Forelimb muscle (tissue), 1 donor: Measurements from ENCODE around the gene ATXN3L. TPM values are rescaled to one million over a fixed set of nuclear protein-coding genes. Genes with fewer than 3 reads are reported as not detected.
"Not testable (repeated sequence)": the region's sequence is repeated elsewhere in the genome, so short reads cannot be mapped to it uniquely, and the experiment has no call there.

ENCODE experiments used
- DNase-seq: peaks from one replicate; pipeline ENCODE4 v3.0.0-alpha.2; 2013; ENCODE audit warnings: low read depth
- polyA plus RNA-seq: library from polyadenylated mRNA; unstranded; fragments of 120-200 nt; gene quantifications from one replicate; pipeline ENCODE4 v1.2.1, GENCODE V29; 2013; ENCODE audit not compliant: insufficient read length

ATXN3L gene
- polyA plus RNA-seq, 1 donor: not detected

DNA sequence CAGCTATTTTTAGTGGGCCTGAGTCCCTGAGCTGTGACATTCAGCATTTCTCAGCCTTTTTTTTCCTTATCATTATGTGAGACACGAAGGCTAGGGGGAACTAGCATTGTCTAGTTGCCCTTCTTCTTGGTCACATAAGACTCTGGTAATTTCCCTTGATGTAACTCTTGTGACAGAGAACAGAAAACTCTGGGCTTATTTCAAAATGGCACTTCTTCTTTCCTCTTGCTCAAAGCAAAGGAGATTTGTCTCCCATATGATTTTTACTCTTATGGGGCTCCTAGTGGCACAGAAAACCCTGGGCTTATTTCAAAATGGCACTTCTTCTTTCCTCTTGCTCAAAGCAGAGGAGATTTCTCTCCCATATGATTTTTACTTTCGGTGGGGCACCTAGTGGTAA lies 14.7 kb downstream of the ATXN3L start:
- DNase-seq: no peak

DNA sequence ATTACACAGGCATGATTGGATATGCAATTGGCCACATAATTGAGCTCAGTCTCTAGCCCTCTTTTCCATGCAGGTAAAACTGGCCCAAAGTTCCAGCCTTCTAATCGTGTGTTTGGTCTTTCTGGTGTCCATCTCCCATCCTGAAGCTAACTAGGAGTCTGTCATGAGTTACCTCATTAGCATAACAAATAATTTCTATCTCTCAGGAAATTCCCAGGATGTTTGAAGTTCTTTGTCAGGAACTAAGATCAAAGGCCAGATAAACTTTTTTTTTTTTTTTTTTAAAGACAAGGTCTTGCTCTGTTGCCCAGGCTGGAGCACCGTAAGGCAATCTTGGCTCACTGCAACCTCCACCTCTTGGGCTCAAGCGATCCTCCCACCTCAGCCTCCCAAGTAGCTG lies 15.8 kb downstream of the ATXN3L start:
- no peak for DNase-seq

DNA sequence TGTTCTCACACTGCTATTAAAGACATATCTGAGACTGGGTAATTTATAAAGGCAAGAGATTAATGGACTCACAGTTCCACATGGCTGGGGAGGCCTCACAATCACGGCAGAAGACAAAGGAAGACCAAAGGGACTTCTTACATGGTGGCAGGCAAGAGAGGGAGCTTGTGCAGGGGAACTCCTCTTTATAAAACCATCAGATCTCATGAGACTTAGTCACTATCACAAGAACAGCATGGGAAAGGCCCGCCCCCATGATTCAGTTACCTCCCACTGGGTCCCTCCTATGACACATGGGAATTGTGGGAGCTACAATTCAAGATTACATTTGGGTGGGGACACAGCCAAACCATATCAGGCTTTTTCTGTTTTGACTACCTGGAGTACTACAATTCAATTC lies 16.6 kb downstream of the ATXN3L start:
- DNase-seq: not testable (repeated sequence)

DNA sequence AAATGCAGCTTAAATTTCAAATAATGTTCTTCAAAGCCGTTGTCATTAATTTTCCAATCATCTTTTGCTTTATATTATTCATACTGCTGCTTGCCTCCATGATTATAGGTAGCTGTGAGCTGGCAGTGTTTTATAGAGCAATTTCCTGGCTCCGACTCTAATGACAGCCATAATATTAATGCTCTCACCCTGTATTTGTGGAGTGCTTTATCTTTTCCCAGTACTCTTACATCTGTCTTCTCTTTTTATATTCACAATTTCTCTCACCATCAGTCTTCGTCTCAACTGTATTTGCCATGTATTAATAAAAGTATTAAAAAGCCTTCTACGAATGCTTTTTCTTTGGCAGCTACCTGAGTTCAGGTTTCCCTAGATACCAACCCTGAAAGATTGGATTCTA lies 21.0 kb downstream of the ATXN3L start:
- DNase-seq: no peak

DNA sequence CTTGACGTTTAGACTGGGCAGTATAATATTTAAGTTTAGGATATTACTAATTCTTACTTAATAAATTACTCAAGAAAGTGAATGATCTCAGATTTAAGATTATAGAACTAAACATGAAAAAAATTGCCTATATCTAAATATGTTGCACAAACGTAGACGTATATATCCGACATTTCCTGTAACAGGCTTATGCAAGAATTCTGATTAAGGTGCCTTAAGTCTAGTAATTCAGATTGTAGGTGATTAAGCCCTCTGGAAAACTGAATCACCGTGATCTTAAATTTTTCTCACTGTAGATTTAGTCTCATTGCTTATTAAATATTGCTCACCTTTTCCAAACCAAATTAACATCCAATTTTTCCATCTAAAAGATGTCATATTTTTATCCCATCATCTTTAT lies 24.0 kb downstream of the ATXN3L start:
- DNase-seq: no peak

DNA sequence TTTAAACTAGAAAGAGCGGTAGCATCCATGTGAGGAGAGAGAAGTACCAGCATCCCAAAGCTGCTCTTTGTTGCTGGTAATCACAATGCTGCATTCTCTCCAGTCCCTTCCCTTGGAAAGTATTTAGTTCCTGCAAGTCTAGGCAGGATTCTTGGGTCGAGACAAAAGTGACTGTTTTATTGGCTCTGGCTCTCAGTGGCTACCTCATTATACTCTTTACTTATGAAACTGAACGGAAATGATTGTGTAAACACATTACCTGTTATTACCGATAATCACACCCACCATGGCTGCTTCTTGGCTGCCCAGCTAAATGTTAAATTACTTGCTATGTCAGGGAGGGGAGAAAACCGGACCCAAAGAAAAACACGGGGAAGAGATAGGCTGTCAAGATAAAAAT lies 26.2 kb downstream of the ATXN3L start:
- no peak for DNase-seq

DNA sequence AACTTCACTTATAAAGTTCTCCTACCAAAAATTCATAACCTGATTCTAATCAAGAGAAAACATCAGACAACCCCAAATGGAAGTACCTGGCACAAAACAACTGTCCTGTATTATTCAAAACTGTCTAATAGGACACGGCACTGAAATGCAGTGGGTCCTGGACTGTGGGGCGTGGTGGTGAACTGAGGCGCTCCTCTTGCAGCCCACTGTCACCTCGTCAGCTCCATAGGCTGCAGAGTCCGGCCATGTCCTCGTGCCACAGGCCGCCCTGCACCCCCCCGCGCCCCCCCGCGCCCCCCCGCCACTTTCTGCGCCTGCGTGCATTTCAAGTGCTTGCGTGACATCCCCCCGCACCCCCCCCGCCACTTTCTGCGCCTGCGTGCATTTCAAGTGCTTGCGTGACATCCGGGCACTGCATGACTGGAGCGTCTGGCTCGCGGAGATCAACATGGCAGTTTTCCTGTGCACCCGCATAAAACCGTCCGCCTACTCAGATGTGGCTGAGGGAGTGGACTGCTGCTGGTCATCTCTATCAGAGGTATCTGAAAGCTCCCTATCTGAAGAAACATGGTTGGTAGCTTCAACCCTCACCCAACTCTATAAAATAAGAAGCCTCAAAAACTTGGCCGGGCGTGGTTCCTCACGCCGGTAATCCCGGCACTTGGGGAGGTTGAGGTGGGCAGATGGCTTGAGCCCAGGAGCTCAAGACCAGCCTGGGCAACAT lies 28.8 kb downstream of the ATXN3L start:
- DNase-seq: no peak

DNA sequence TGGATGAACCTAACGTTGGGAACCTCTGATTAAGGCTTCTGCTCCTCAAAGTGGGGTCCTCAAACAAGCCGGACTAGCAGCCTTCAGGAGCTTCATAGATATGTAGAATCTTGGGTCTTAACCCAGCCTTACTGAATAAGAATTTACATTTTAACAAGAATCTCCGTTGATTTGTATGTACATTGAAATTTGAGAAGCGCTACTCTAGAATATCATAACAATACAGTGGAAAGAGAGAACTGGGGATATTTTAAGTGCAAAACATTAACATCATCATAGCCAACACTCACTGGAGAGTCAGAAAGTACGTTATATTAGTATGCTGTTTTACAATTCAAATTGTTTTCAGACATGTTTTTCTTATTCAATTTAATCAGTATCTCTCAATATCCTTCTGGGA lies 31.2 kb downstream of the ATXN3L start:
- no peak for DNase-seq

DNA sequence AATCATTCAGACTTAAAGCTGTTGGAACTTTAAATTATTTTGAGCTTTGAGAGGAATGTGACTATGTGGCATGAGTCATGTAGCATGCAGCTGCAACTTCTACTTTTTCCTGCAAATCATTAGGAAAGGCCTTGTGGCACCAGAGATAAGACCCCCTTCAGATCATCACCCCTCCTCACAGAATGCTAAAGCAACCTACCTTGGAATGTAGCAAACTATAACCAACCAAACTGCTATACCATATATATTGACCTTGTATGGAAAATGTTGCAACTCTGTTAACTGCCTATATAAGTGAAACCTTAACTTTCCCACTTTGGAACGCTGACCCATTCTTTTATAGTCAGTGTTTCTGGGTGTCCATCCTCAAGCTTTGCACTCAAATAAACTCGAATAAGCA lies 32.0 kb downstream of the ATXN3L start:
- no peak for DNase-seq

DNA sequence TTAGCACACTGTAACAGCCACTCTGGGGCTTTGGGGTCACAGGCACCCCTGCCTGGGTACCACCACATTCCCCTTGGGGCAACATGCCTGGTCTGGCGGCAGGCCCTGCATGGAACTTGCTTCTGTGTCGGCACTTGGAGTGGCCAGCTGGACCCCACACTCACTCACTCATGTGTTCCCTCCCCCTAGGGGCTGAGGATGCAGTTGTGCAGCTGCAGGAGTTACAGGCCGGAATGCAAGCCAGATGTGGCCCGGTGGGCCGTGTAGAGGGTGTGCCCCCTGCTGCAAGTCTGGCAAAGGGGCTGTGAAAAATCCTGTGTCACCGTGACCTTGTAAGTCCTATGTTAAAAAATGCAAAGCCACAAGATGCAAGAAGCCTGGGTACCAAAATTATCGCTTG lies 34.2 kb downstream of the ATXN3L start:
- no peak for DNase-seq

DNA sequence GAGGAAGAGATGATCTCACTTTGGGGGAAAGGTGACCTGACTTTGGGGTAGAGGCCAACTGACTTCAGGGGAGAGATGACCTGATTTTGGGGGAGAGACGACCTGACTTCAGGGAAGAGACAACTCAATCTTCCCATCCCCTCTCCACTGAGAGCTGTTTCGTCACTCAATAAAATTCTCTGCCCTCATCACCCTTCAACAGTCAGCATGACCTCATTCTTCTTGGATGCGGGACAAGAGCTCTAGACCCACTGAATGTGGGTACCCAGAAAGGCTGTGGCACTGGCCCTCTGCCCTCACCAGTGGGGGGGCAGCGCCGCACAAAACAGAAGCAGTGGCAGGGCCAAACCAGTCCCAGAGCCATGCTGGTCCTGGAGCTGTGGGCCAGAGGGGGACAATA lies 34.6 kb downstream of the ATXN3L start:
- no peak for DNase-seq

DNA sequence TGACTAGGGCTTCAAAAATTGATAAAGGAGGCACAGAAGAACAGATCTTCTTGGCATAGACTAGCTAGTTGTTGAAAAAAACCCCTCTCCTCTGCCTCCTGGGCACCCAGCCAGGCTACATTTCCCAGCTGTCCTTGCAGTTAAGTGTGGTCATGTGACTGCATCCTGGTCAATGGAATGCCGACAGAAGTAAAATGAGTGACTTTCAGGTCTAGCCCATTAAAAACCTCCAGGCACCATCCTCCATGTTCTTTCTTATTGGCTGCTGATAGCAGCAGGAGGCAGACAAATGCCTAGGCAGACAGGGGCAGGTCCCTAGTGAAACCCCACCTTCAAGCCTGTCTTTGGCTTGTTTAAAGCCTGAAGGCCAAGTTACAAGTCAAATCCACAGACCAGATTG lies 35.3 kb downstream of the ATXN3L start:
- no peak for DNase-seq

DNA sequence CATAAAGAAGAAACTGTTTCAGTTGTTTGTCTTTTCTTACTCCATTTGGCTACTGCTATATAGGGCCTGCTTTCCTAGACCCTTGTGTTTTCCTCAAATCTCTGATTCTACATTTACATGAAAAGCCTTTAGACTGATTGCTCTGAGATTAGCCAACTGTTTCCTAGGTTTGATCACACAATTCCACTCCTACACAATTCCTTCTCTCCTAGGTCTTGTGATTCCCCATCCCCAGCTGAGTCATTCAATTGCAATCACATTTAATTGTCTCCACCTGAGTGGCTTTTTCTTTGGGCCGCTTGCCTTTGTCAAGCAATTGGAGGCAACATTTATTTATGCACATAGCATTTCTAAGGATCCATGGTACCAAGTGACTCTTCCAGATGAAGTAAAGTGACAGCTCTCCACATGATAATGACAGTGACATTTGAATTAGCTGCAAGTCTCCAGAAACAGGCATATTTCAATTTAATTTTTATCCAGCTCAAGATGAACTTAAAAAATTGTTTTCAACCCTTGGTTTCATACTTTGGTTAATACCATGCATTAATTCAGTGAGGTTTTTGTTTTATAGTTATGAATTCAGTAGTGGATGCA lies 35.8 kb downstream of the ATXN3L start:
- no peak for DNase-seq

DNA sequence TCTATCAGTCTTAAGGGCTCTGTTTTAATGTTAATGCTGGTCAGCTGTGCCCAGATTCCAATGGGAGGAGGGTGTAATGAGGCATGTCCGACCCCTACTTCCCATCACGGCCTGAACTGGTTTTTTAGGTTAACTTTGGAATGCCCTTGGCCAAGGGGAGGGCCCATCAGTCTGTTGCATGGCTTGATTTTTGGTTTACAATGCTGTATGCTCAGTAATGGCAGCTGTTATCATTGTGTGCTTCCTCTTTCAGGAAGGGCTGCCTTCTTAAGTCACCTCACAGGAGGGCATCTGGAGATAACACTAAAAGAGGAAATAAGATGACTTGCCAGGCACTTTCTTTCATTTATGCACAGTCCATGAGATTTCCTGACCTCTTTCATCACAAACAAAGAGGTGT lies 36.3 kb downstream of the ATXN3L start:
- DNase-seq: no peak

DNA sequence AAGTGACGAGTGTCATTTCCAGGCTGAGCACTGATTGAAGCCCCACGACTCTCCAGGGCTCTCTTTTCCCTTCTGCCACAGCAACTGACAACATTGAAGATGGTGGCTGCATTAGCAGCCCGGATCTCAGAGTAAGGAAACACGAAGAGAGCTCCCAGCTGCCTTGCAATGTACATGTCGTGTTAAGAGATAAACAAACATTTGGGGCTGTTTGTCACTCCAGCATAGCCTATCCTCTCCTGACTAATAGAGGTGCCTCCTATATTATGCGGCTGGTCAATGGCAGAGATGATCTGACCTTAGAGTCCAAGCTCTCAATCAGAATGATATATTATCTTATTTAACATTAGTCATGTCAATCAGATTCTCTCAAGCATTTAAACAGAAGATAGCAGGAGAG lies 38.6 kb downstream of the ATXN3L start:
- no peak for DNase-seq

DNA sequence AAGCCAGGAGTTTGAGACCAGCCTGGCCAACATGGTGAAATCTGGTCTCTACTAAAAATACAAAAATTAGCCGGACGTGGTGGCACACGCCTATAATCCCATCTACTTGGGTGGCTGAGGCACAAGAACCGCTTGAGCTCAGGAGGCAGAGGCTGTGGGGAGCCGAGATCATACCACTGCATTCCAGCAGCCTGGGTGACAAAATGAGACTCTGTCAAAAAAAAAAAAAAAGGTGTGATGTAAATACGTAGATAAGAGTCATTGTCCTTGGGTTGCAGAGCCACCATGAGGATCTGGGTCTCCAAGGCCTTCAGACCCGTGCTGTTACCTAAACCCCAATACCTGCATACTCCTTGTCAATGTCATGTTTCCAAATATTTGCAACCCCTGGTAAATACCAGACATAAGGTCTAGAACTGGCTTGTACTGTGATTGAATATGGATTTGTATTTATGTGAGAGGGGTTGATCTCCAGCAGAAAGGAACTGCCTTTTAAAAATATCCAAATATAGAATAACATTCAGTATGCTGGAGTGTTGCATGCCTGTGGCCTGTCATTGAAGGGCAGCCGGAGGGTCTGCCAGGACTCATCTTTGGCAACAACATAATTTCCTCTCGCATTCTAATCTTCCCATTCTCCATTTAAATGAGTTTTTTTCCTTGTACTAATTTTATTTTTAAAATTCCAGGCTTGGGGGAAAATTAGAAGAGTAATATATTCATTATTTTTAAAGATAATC lies 40.4 kb downstream of the ATXN3L start:
- DNase-seq: no peak

DNA sequence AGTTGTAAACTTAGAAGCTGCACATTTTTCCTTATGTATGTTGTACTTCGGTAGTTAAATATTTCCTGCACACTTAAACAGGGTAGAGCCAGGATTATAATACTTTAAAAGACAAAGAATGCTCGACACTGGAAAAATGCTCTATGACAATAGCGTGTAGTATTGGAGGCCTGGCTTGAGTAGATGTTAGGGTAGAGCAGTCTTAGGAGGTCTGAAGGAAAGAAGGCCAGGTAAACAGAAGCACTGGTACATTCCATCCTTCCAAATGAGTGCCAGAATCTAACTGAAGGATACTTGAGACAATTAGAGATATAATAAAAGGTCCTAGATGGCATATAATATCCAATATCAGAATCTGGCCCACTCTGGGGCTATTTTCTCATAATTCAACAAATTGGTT lies 42.3 kb downstream of the ATXN3L start:
- no peak for DNase-seq

DNA sequence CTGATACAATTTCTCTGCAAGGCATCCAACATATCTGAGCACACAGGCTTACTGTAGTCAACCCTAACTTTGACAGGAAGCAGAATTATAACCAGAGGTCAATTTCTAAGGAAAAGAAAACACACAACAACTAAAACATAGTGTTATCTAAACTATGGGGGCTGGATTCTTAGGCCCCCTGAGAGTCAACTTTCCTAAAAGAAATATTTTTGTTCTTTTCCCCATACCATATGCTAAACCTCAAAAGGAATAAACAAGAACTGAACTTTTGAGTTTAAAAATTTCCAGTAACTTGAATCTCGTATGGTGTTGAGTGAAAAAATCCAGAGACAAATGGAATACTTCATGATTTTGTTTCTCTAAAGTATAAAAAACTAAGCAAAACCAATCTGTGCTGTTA lies 42.9 kb downstream of the ATXN3L start:
- no peak for DNase-seq

DNA sequence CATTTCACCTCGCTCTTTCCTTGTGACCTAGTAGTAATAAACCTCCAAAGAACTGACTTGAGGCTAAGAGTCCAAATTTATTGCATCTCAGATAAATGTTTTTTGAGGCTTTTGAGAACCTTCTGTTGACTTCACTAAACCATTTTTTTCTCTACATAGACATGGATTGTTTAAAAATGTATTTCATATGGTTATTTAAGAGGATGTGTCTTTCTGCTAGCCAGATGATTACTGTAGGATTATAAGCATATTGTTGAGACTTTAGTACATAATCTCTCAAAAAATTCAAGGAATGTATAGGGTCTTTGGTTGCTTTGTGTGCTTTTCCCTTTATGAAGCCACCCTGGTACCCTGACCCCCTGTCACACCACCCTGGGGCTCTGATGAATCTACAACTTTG lies 44.8 kb downstream of the ATXN3L start:
- no peak for DNase-seq

DNA sequence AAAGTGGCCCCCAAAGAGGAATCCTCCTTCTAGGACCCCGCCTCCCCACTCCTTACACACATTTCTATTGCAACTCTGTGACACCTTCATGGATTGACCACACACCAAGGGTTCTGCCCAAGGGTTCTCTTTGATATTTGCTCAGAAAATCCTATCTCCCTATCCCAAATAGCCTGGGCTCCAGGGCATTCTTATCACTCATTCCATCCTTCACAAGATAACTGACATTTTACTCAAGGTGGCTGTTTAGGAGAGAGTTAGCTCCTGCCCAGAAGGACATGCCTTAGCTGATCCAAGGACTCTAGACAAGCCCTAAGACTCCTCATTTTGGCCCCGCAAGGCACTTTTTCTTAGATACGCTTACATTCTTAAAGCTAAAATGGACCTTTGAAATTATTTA lies 47.4 kb downstream of the ATXN3L start:
- DNase-seq: no peak

DNA sequence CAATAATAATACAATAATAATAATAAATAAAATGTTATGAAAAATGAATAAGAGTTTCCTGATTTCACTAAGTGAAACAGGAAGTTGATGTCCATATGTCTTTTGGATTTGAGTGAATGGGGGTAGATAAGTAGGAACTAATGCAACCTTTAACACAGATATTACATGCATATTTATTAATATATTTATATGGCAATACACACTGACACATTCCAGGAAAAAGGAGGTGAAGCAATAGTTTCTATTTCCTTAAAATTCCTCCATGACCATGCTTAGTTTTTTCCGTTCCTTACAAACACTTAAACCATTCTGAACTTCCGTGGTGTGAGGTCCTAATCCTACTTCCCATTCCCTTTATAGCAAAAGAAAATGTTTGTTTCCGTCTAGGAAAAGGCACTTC lies 48.3 kb downstream of the ATXN3L start:
- DNase-seq: no peak

DNA sequence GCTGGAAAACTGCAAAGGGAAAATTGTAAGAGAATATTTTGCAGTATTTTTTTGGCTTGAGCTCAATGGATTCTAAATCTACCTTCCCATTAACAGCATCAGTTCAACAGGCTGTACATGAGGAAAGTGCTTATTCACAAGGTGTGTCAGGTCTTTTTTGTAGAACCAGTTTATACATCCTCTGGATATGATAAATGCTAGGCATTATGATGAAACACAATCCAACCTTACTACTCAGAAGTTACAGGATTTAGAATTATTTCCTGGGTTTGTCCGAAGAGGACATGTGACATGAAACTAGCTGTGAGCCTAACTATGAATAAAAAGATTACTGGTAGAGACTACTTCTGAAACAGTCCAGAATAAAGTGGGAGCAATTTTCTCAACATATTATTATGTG lies 49.5 kb downstream of the ATXN3L start:
- no peak for DNase-seq

DNA sequence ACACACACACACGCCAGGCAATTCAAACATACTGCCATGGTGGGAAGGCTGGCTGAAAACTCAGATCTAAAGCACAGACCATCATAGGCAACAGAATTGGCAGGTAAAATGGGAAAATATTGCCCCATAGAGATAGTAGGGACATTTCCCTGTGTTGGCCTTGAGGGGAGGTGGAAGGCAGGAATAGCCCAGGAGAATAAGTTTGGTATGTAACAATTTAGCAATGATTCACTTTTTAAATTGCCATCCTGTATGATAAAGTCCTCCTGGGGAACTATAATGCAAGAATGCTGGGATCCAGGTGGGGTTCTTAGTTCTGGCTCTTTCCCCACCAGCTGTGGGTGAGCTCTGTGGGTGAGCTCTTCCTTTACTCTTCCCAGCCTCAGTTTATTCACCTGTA lies 51.0 kb downstream of the ATXN3L start:
- no peak for DNase-seq
